NCI-H774 (cell line): ENCODE results near the gene TANGO2.

Source experiments
- DNase-seq: peaks from one replicate; lab custom pipeline; 2025; lab: John Stamatoyannopoulos, UW

TANGO2 gene

GRCh38 chr22:20027966-20028854 lies 7.3 kb downstream of the TANGO2 start:
- DNase-seq, result no peak

- DNase-seq, result no peak
Observed at GRCh38 chr22:20028855-20029549, 8.1 kb downstream of the TANGO2 start.

- DNase-seq, result no peak
Observed at GRCh38 chr22:20029550-20030225, 8.8 kb downstream of the TANGO2 start.

GRCh38 chr22:20031732-20032406 lies 11.0 kb downstream of the TANGO2 start:
- DNase-seq, result no peak

GRCh38 chr22:20032407-20032991 lies 11.6 kb downstream of the TANGO2 start:
- DNase-seq, result no peak

- DNase-seq, result no peak
Observed at GRCh38 chr22:20033045-20033706, 12.3 kb downstream of the TANGO2 start.

GRCh38 chr22:20034143-20034542 lies 13.2 kb downstream of the TANGO2 start:
- no peak for DNase-seq

- DNase-seq, result no peak
Observed at GRCh38 chr22:20035375-20036083, 14.6 kb downstream of the TANGO2 start.

GRCh38 chr22:20036084-20036482 lies 15.2 kb downstream of the TANGO2 start:
- no peak for DNase-seq

- no peak for DNase-seq
Observed at GRCh38 chr22:20036535-20037392, 15.9 kb downstream of the TANGO2 start.

GRCh38 chr22:20037419-20037818 lies 16.5 kb downstream of the TANGO2 start:
- no peak for DNase-seq

- no peak for DNase-seq
Observed at GRCh38 chr22:20038574-20038973, 17.7 kb downstream of the TANGO2 start.

GRCh38 chr22:20039683-20040325 lies 18.9 kb downstream of the TANGO2 start:
- peak; percentile 5 for DNase-seq

- no peak for DNase-seq
Observed at GRCh38 chr22:20040327-20041200, 19.7 kb downstream of the TANGO2 start.

GRCh38 chr22:20043057-20043996 lies 22.4 kb downstream of the TANGO2 start:
- DNase-seq, result no peak

- no peak for DNase-seq
Observed at GRCh38 chr22:20043997-20044342, 23.1 kb downstream of the TANGO2 start.
